GM18507 (cell line): ENCODE data around the gene FBXO4.
"Not testable (repeated sequence)": the region's sequence is repeated elsewhere in the genome, so short reads cannot be mapped to it uniquely, and the experiment has no call there.

ENCODE experiments used
- DNase-seq: peaks from one replicate; pipeline ENCODE4 v3.0.0; 2011; ENCODE audit warnings: low read depth; ENCODE audit not compliant: insufficient read length; ENCODE audit errors: extremely low spot score
- FAIRE-seq: peaks from 2 replicates; lab custom pipeline; 2011; peaks lifted over from hg19 to GRCh38; lab: Jason Lieb, UNC

The FBXO4 gene

GRCh38 chr5:41921166-41921565 lies 3.9 kb upstream of the FBXO4 start:
- DNase-seq (no peak), FAIRE-seq (no peak)

- no peak for FAIRE-seq
- DNase-seq, result no peak
These were observed 3.2 kb upstream of the FBXO4 start for GRCh38 chr5:41921874-41922273.

GRCh38 chr5:41924526-41924871 lies 582 bp upstream of the FBXO4 start:
- no peak for FAIRE-seq
- no peak for DNase-seq

GRCh38 chr5:41925555-41925951 lies 472 bp downstream of the FBXO4 start:
- FAIRE-seq, result no peak
- DNase-seq, result no peak

DNA sequence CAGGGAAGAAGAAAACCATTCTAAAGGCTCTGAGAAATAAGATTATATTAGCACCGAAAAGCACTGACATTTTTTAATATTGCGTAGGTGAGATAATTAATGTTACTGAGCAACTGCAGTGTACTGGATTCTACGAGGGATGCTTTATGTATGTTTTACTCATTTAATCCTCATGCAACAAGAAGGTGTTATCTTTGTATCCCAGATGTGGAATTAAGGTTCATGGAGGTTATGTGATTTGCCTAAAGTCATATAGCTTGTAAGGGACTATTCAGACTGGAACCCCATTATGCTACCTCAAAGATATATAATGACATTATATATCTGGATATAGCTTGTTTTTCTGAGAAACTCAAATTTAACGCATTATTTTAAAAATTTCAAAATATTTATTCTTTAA lies 2.5 kb downstream of the FBXO4 start:
- FAIRE-seq (no peak), DNase-seq (no peak)

- no peak for FAIRE-seq
- DNase-seq, result no peak
These were observed 4.0 kb downstream of the FBXO4 start for GRCh38 chr5:41929035-41929434.

GRCh38 chr5:41932770-41933169 lies 7.7 kb downstream of the FBXO4 start:
- FAIRE-seq (no peak), DNase-seq (no peak)

DNA sequence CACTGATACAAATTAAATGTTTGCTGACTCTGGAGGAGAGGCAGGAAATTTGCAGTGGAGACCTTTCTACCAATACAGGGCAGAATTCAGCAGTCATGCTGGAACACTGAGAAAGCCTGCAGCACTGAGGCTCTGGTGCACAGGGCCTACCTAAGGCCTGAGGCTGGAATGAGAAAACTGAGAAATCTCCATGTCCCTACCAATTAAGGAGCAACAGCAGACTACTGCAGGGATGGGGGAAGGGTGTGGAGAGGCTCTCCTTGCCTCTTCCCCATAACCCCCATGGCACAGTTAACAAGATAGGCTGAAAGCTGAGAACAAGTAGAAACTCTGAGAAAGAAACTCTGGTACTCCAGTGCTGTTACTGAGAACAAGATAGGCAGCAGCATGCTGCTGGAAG lies 10.5 kb downstream of the FBXO4 start:
- FAIRE-seq (no peak), DNase-seq (no peak)

DNA sequence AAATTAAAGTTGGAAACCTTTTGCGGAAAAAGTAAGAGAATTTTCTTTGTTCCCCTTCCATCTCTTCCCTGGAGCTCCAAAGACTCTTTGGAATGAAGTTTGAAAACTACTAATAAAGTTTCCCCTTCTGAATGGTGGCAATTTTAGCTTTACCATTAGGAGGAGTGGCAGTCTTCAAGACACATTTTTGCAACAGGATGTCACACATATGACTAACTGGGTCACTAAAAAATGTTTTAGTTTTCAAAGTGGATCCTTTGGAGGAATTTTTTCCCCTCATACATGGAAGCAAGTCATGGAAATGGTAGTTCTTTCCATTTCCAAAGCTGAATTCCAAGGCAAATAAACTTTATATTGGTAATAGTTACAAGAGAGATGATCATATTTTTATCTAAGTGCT lies 15.6 kb downstream of the FBXO4 start:
- DNase-seq (no peak), FAIRE-seq (no peak)

GRCh38 chr5:41945332-41945955 lies 20.4 kb downstream of the FBXO4 start:
- DNase-seq, FAIRE-seq: not testable (repeated sequence)

DNA sequence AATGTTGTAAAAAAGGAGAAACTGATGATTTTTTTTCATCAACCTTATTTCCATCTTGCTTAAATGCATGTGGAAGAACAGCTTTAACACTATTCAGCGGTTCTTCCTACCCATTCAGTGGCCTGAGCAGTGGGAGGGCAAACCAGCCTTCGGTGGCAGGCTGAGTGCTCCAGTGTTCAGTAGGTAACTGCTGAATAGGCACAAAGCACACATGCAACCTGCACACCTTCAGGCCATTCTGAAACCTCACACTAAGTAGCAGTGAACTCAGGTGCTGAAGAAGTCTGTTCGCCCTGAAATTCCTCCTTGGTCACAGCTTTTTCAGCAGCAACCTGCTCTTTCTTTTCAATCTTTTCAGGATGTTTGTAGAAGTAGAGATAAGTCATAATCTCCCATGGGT lies 26.1 kb downstream of the FBXO4 start:
- no peak for DNase-seq
- FAIRE-seq, result no peak

DNA sequence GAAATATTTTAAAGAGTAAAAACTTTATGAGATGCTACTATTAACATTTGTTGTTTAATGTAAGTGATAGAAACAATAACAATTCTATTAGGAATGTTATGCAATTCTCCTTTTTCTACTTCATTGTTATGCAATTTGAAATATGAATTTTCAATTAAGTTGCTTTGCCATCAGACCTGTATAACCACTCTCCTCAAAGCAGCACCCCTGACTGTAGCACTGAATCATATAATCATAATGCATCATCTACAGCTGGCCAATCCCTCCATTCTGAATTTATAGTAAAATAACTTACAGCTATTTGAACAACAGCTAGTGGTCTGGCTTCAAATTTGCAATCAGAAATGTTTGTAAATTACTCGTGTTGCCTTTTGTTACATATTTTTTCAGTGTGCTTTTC lies 29.2 kb downstream of the FBXO4 start:
- no peak for FAIRE-seq

GRCh38 chr5:41955432-41956024 lies 30.4 kb downstream of the FBXO4 start:
- no peak for FAIRE-seq
- no peak for DNase-seq

More for the DNA sequence above, 29.2 kb downstream of the FBXO4 start:
- DNase-seq, result no peak

DNA sequence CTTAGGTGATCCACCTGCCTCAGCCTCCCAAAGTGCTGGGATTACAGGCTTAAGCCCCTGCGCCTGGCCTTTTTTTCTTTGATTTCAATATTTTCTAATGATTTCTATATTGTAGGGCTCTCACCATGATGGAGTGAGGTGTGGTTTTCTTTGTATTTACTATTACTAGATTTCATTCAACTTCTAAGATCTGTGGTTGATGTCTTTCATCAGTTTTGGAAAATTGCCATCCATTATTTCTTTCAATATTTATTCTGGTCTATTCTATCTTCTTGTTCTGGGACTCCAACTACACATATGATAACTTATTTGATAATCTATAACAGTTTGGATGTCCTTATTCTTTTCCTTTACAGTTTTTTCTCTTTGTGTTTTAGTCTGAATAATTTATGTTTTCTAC lies 31.9 kb downstream of the FBXO4 start:
- DNase-seq, result no peak
- FAIRE-seq, result no peak

- DNase-seq (no peak), FAIRE-seq (no peak)
These were observed 35.4 kb downstream of the FBXO4 start for GRCh38 chr5:41960481-41960880.

GRCh38 chr5:41961736-41962135 lies 36.7 kb downstream of the FBXO4 start:
- no peak for FAIRE-seq
- no peak for DNase-seq

DNA sequence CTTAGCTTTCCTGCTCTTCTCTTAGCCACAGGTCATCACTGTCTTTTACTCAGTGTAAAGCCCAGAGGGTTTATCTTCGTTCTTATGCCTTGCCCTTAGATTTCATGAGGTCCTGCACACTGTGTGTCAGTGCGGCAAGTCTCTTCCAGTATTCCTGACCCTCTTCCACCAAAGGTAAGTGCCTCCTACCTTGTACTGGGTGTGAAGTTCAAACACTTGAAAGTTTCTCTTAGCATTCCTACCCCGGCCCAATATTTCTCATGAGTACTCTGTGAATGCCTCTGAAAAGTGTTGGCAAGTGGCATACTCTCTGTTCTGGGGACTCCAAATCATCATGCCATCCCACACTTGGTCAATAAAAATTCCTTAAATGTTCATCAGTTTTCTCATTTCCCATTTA lies 37.4 kb downstream of the FBXO4 start:
- FAIRE-seq, result no peak
- no peak for DNase-seq

- no peak for FAIRE-seq
These were observed 41.5 kb downstream of the FBXO4 start for GRCh38 chr5:41966401-41967105.

DNA sequence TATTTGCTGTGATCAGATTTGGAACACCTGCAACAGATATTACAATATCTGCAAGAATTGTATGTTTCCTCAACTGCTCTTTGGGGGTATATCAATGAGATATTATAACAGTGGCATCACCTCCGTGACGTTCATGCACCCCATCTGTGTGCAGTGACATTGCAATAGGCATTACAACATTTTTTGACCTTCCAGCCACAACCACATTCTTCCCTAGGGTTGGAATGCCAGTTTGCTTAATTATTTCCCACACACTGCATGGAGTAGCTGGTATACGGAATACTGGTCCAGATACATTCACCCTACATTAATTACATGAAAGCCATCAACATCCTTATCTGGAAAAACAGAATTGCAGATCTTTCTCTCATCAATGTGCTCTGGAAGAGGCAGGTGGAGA lies 42.3 kb downstream of the FBXO4 start:
- FAIRE-seq, result no peak
- no peak for DNase-seq

More at GRCh38 chr5:41966401-41967105, 41.5 kb downstream of the FBXO4 start:
- no peak for DNase-seq

DNA sequence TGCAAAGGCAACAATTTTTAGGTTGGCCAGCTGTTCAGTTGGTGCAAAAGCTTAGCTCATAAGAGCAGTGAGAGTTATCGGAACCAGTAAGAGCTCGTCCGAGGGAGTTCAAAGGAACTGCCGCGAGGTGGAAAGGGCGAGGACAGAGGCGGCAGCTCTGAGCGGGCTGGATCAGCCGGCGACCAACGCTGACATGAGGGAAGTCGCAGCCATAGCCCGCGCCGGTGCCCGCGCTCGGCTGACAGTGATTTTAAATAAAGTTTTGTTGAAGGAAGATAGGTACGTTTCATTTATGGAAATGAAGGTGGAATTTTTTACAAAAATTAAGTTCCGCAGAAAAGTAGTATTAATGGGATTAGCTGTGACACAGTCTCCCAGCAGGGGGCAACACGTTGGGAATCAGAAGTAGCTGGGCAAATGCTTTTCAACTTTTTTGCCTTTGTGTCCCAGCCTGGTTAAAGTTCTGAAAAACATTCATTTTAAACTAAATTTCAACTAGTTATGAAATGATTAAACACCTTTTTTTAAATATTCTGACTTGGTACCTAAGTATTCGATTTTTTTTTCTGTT lies 43.2 kb downstream of the FBXO4 start:
- no peak for DNase-seq
- FAIRE-seq, result no peak

- DNase-seq (no peak), FAIRE-seq (peak; percentile 24)
These were observed 48.0 kb downstream of the FBXO4 start for GRCh38 chr5:41973087-41973486.
